HepG2 (cell line): ENCODE results near the gene HYI. TPM values are rescaled to one million over a fixed set of nuclear protein-coding genes. Genes with fewer than 3 reads are reported as not detected.

ENCODE experiments used
- ATAC-seq: fragments of 200-7000 bp; cut with Tn5 transposase; 3 replicates; pipeline ENCODE4 v1.9.1; 2020; ENCODE audit warnings: mild to moderate bottlenecking, moderate library complexity
- BruUV-seq: library from RNA; stranded (reverse); fragments of 400-500 nt; replicated peaks from 2 replicates; lab custom pipeline; 2021; lab: Mats Ljungman, UMichigan
- CTCF ChIA-PET: fragments of 300-600 bp; formaldehyde crosslinking; extraction: SDS; loops from one replicate; lab custom pipeline; 2021; ENCODE audit warnings: low total read pairs, inconsistent platforms, low intra/inter-chr PET ratio; lab: Yijun Ruan, JAX
- POLR2A ChIA-PET: fragments of 350-600 bp; sonication (Branson Sonifier 250); formaldehyde crosslinking; loops from one replicate; lab custom pipeline; 2020; ENCODE audit warnings: antibody characterized with exemption, inconsistent platforms; lab: Yijun Ruan, JAX
- DNase-seq: peaks from one replicate; pipeline ENCODE4 v3.0.0-alpha.2; 2015; ENCODE audit warnings: low spot score
- FAIRE-seq: peaks from 3 replicates; lab custom pipeline; 2011; peaks lifted over from hg19 to GRCh38; lab: Jason Lieb, UNC
- H2AFZ ChIP-seq: one replicate; pipeline ENCODE4 v1.6.1; 2011; ENCODE audit warnings: low read length, inconsistent platforms
- H3K27ac ChIP-seq: fragments of 300-600 bp; 3 replicates; pipeline ENCODE4 v1.8.0; 2011; ENCODE audit warnings: mixed run types, mild to moderate bottlenecking, mixed read lengths, low read length, inconsistent platforms; ENCODE audit not compliant: insufficient read depth; ENCODE audit errors: extremely low read length
- H3K27me3 ChIP-seq, 2 experiments: fragments of 200-600 bp in 1 of 2; 2 replicates in 1 of 2; 3 replicates in 1 of 2; pipeline versions ENCODE4 v1.6.0 to v1.8.0; 2011; ENCODE audit warnings: low read length in 2 of 2, mild to moderate bottlenecking in 2 of 2, moderate library complexity in 2 of 2, inconsistent platforms in 1 of 2; ENCODE audit not compliant: insufficient read depth in 2 of 2, control insufficient read depth in 1 of 2
- H3K36me3 ChIP-seq, 2 experiments: fragments of 200-600 bp in 1 of 2; replicated peaks in 1 of 2; 2 replicates in 1 of 2; 3 replicates in 1 of 2; pipeline versions ENCODE4 v1.5.1 to v1.8.0; 2011; ENCODE audit warnings: low read length in 2 of 2, inconsistent platforms in 1 of 2; ENCODE audit not compliant: insufficient read depth in 2 of 2, control insufficient read depth in 1 of 2
- H3K4me1 ChIP-seq: 2 replicates; pipeline ENCODE4 v1.5.1; 2012; ENCODE audit warnings: low read length, inconsistent platforms; ENCODE audit not compliant: insufficient read depth
- H3K4me2 ChIP-seq: 2 replicates; pipeline ENCODE4 v1.6.0; 2011; ENCODE audit warnings: low read depth, low read length, inconsistent platforms
- H3K4me3 ChIP-seq, 3 experiments: fragments of 200-600 bp in 1 of 3; sonication (generic), shearing (Covaris generic) in 1 of 3; replicated peaks in 1 of 3; 2 replicates each; pipeline ENCODE4 v1.5.1; 2011 to 2016; ENCODE audit warnings: low read length in 3 of 3, inconsistent platforms in 2 of 3, low read depth in 2 of 3, mild to moderate bottlenecking in 2 of 3, control low read depth in 1 of 3, mixed read lengths in 1 of 3; ENCODE audit not compliant: insufficient read depth in 1 of 3
- H3K79me2 ChIP-seq: one replicate; pipeline ENCODE4 v1.6.1; 2011; ENCODE audit warnings: low read length, inconsistent platforms; ENCODE audit not compliant: insufficient read depth
- H3K9ac ChIP-seq: 2 replicates; pipeline ENCODE4 v1.6.0; 2011; ENCODE audit warnings: mild to moderate bottlenecking, low read depth, low read length, inconsistent platforms; ENCODE audit not compliant: insufficient read depth
- H3K9me3 ChIP-seq: 2 replicates; pipeline ENCODE4 v1.5.1; 2012; ENCODE audit warnings: mild to moderate bottlenecking, low read length
- H4K20me1 ChIP-seq: 2 replicates; pipeline ENCODE4 v1.6.0; 2011; ENCODE audit warnings: inconsistent platforms, mild to moderate bottlenecking, low read length, moderate library complexity; ENCODE audit not compliant: insufficient read depth
- AGO2 ChIP-seq: fragments of 200-400 bp; formaldehyde crosslinking; optimal IDR thresholded peaks from 2 replicates; pipeline ENCODE3; 2017; ENCODE audit warnings: mild to moderate bottlenecking, low read depth, low read length, moderate library complexity
- ATRX ChIP-seq: sonication (generic); formaldehyde crosslinking; IDR thresholded peaks from 2 replicates; pipeline ENCODE4 v1.4.0; 2020; ENCODE audit warnings: missing genetic modification reagents, borderline replicate concordance
- BRD4 ChIP-seq: sonication (generic); formaldehyde crosslinking; IDR thresholded peaks from 2 replicates; pipeline ENCODE4 v1.4.0; 2020; ENCODE audit warnings: missing genetic modification reagents
- CC2D1A ChIP-seq: sonication (generic); formaldehyde crosslinking; IDR thresholded peaks from 2 replicates; pipeline ENCODE4 v1.8.1; 2023; ENCODE audit warnings: mild to moderate bottlenecking, missing genetic modification reagents
- KDM6A ChIP-seq: IDR thresholded peaks from 2 replicates; pipeline ENCODE4 v1.6.1; 2016; ENCODE audit warnings: low read depth
- POLR2AphosphoS5 ChIP-seq: IDR thresholded peaks from 2 replicates; pipeline ENCODE4 v1.6.1; 2012; ENCODE audit warnings: low read depth, low read length
- RBM22 ChIP-seq: fragments of 200-400 bp; formaldehyde crosslinking; optimal IDR thresholded peaks from 2 replicates; pipeline ENCODE3; 2017; ENCODE audit warnings: mild to moderate bottlenecking, low read length, moderate library complexity
- REL ChIP-seq: sonication (generic); formaldehyde crosslinking; conservative IDR thresholded peaks from 2 replicates; pipeline ENCODE4 v1.8.0; 2022; ENCODE audit warnings: mild to moderate bottlenecking, missing genetic modification reagents, moderate library complexity
- SMAD9 ChIP-seq: sonication (generic); formaldehyde crosslinking; IDR thresholded peaks from 2 replicates; pipeline ENCODE4 v1.5.1; 2020; ENCODE audit warnings: mild to moderate bottlenecking, missing genetic modification reagents
- SP5 ChIP-seq: IDR thresholded peaks from 2 replicates; pipeline ENCODE4 v1.6.1; 2016; ENCODE audit warnings: low read depth, borderline replicate concordance
- STAT6 ChIP-seq: sonication (generic); formaldehyde crosslinking; IDR thresholded peaks from 2 replicates; pipeline ENCODE4 v1.4.0; 2020; ENCODE audit warnings: missing genetic modification reagents, mild to moderate bottlenecking, borderline replicate concordance
- ZBTB8A ChIP-seq: sonication (generic); formaldehyde crosslinking; IDR thresholded peaks from 2 replicates; pipeline ENCODE4 v1.4.0; 2020; ENCODE audit warnings: mild to moderate bottlenecking, low read depth, missing genetic modification reagents, borderline replicate concordance
- ZNF17 ChIP-seq: sonication (generic); formaldehyde crosslinking; IDR thresholded peaks from 2 replicates; pipeline ENCODE4 v1.5.0; 2020; ENCODE audit warnings: mild to moderate bottlenecking, missing genetic modification reagents
- ZNF281 ChIP-seq: sonication (generic); formaldehyde crosslinking; IDR thresholded peaks from 2 replicates; pipeline ENCODE4 v1.4.0; 2020; ENCODE audit warnings: missing genetic modification reagents, borderline replicate concordance
- ZNF660 ChIP-seq: sonication (generic); formaldehyde crosslinking; IDR thresholded peaks from 2 replicates; pipeline ENCODE4 v1.5.1; 2020; ENCODE audit warnings: mild to moderate bottlenecking, low read depth, missing genetic modification reagents, borderline replicate concordance
- WGBS: methylation state at CpG from one replicate; pipeline ENCODE4 v1.1.6; 2017; ENCODE audit warnings: low lambda C conversion rate; 5-methylcytosine and 5-hydroxymethylcytosine counted together
- in situ Hi-C: cut with HindIII; loops from 2 replicates; pipeline ENCODE4 v1.10.0; 2017; ENCODE audit warnings: low pct_unique_long_range_greater_than_20kb; ENCODE audit not compliant: extremely low pct_ligation_motif_present
- intact Hi-C: fragments of 100-400 bp; cut with micrococcal nuclease; formaldehyde crosslinking; loops from one replicate; pipeline ENCODE4 v1.10.0; 2022; ENCODE audit not compliant: unreplicated experiment
- polyA plus RNA-seq, 8 experiments: library from polyadenylated mRNA; depleted of rRNA in 3 of 8; stranded (reverse) in 7 of 8; unstranded in 1 of 8; fragments of >200 nt; fragmentation: Illumina TruSeq in 4 of 8; extraction: Trizol in 4 of 8; gene quantifications; 2 replicates each; pipeline versions ENCODE4 v1.2.1 to v1.2.3, GENCODE V29; 2011 to 2016; ENCODE audit warnings: low read depth in 4 of 8, missing spikeins in 1 of 8, mixed read lengths in 1 of 8; ENCODE audit not compliant: insufficient read depth in 1 of 8
- total RNA-seq, 5 experiments: library from RNA; depleted of rRNA; stranded (reverse); fragments of >200 nt; fragmentation: Illumina TruSeq; extraction: Trizol; gene quantifications; 2 replicates each; pipeline ENCODE4 v1.2.3, GENCODE V29; 2016; ENCODE audit warnings: low read depth in 1 of 5

Gene HYI
- total and polyA plus RNA-seq, 2 of the 13 experiments (the other 11 are each of a cell fraction or from before 2014, with no cell fraction given), result not detected

- DNase-seq, result no peak
- ATAC-seq, result no peak
- Histone ChIP-seq H3K9me3 (no peaks in the 10 kb centered on the region), H3K36me3 (peaks cover 24 to 36% of the 10 kb centered on the region in 2 experiments; a peak in 4 of 5 replicates), H3K9ac (no peak overlapping the region), H2AFZ (no peak overlapping the region), H3K27ac (no peak overlapping the region), H3K4me2 (no peak overlapping the region), H3K27me3 (no peaks in the 10 kb centered on the region), H4K20me1 (no peaks in the 10 kb centered on the region), H3K4me3 (no peak overlapping the region), H3K4me1 (no peaks in the 10 kb centered on the region), H3K79me2 (no peaks in the 10 kb centered on the region)
- CTCF ChIA-PET, result no interaction called here
- WGBS, result 93% methylated on average over 9 of the region's 16 CpGs
- intact Hi-C loops, result no loop called here
- no TSS peak for BruUV-seq
- POLR2A ChIA-PET, result no interaction called here
- FAIRE-seq, result no peak
- in situ Hi-C loops, result no loop called here
- no peak for TF ChIP-seq BRD4 (CRISPR knock-in tag)
- TF ChIP-seq RBM22, result no peak
- TF ChIP-seq ATRX, result no peak
- no peak for TF ChIP-seq KDM6A
- TF ChIP-seq ZNF281 (CRISPR knock-in tag), result no peak
- no peak for TF ChIP-seq SMAD9 (CRISPR knock-in tag)
- no peak for TF ChIP-seq POLR2AphosphoS5
- TF ChIP-seq AGO2, result no peak
- TF ChIP-seq REL (CRISPR knock-in tag), result no peak
- TF ChIP-seq ZNF17, result no peak
- TF ChIP-seq STAT6 (CRISPR knock-in tag), result no peak
- TF ChIP-seq ZNF660, result no peak
- TF ChIP-seq SP5 (CRISPR knock-in tag), result no peak
- TF ChIP-seq ZBTB8A (CRISPR knock-in tag), result no peak
- no peak for TF ChIP-seq CC2D1A (CRISPR knock-in tag)
Measured at GRCh38 chr1:43443197-43443946, 10.4 kb downstream of the HYI start.
